GM08714 (cell line): Measurements from ENCODE around the gene ZBTB25.

Source experiments
- H3K4me3 ChIP-seq: fragments of 200-500 bp; sonication (Bioruptor generic); 2 replicates; pipeline ENCODE4 v1.5.1; 2014; ENCODE audit warnings: mild to moderate bottlenecking, low read length, inconsistent platforms
- ZNF274 ChIP-seq: IDR thresholded peaks from 2 replicates; pipeline ENCODE4 v1.6.1; 2012; ENCODE audit warnings: mild to moderate bottlenecking, low read depth, low read length

The ZBTB25 gene

DNA sequence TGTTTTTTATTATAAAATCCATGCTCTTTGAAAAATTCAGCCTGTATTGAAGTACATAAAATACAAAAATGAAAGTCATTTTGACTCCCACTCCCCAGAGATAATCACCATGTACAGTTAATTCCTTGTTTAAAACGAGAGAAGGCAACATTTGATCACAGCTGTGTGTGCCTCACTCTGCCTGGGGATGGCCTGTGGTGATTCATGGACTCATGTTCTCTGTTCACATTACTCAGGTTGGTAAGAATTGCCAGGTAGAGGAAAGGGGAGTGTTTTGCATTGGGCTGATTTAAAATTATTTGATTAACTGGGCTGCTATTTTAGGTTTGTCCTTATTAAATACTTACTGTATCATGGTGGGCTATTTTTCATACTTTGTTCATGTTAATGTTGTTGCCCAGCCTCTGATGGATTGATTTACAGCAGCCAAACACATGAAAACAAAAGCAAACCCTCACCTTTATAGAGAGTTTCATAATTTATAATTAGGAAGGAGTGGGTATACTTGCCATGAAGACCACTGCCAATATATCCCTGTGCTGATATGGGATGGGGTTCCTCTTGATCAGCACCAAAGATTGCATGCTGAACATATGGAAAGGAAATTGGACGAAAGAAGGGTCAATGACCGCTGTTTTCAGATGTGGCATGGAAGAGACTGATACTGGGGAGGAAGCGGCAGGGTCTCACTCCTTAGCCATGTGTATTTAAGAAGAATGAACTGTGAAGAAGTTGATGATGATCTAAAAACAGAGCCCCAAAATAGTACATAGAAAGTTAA lies 3.9 kb upstream of the ZBTB25 start:
- no peak for TF ChIP-seq ZNF274
- H3K4me3 ChIP-seq: peak overlapping the region; percentile 57

DNA sequence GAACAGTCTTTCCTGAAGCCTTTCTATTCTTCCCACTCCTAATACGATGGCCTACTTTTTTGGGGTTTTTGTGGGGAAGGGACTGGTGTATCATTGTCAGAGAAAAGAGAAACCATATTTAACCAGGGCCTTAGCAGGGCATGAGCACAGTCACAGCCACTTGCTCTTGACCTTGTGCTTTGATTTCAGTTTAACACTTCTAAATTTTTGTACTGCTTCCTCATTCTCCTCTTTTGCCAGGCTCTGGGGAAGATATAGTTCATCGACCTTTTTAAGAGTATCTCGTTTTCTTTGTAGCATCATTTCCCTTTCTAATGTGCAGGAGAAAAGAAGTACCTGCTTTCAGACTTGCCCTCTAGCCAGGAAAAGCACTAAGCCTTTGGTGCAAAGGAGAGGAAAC lies 3.1 kb upstream of the ZBTB25 start:
- H3K4me3 ChIP-seq: peak overlapping the region; percentile 93
- no peak for TF ChIP-seq ZNF274

- H3K4me3 ChIP-seq: peak overlapping the region; percentile 93
- TF ChIP-seq ZNF274: no peak
These were observed 1.5 kb upstream of the ZBTB25 start for GRCh38 chr14:64504897-64505794.

- peak within 1 kb of the TSS; percentile 93 for H3K4me3 ChIP-seq
- no peak for TF ChIP-seq ZNF274
These were observed 765 bp upstream of the ZBTB25 start, which contains the start of gene ZBTB1 for GRCh38 chr14:64504310-64504896. ZBTB1 (plus strand) TSS chr14:64504770; CDS start chr14:64521505, 16,735 bp downstream.

DNA sequence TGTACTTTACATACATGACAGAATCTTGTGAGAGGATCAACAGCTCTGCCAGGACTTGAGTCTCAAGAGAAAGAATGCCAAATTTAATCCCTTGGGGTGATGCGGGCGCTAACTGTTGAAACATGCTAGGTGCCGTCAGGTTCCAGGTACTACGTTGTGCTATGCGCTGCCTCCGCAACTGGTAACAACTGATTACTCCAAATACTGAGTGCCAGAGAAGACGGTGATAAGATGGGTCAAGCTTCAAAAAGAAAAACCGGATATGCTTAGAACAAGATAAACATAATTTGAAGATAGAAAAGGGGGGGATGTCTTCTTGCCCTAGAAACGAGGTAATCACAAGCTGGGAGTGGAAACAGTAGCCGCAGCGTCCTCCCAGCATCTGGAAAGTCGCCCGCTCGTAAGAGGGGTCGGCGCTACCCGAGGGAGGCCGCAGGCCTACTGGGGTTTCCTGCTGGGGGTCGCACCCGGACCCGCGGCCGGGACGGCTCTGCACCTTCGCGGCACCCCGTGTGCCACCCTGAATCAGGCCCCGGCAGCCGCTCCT lies 678 bp downstream of the ZBTB25 start:
- H3K4me3 ChIP-seq: peak overlapping the region; percentile 93
- TF ChIP-seq ZNF274: no peak

- no peak for TF ChIP-seq ZNF274
- peak overlapping the region; percentile 93 for H3K4me3 ChIP-seq
These were observed 1.2 kb downstream of the ZBTB25 start for GRCh38 chr14:64502456-64502855.

- H3K4me3 ChIP-seq: peak overlapping the region; percentile 93
These were observed 2.0 kb downstream of the ZBTB25 start for GRCh38 chr14:64501411-64502171.

DNA sequence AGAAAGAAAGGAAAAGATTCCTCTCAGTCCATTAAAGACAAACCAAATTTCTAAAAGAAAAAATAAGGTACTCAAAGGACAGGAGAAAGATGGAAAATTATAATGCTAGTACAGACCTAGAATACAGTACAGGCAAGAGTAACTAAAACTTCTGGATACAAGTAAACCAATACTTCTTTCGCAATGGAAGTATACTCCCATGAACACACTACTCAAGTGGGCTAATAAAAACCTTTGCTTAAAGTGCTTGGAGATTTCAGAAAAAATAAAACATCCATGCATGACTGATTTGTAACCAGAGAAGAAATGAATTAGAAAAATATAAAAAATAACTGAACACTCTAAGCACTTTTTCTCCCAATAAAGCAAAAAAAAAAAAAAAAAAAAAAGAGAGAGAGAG lies 3.5 kb downstream of the ZBTB25 start:
- H3K4me3 ChIP-seq: no peak overlapping the region
- no peak for TF ChIP-seq ZNF274

More at GRCh38 chr14:64501411-64502171, 2.0 kb downstream of the ZBTB25 start:
- TF ChIP-seq ZNF274: no peak

DNA sequence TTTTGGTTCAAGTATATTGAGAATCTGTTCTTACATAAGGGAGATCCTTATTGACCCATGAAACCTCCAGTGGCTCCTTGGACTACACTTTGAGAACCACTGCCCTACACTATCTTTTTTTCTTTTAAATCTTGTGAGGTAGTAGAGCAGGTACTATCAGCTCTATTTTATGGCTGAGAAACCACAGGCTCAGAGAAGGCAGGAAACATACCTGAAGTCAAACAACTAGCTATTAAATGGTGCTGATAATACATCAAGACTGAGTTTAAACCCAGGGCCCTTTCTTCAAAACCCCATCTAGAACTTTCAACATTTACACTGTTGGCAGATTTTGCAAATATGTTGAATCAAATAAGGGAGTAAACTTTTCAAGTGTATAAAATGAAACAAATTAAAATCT lies 6.9 kb downstream of the ZBTB25 start:
- no peak for TF ChIP-seq ZNF274

DNA sequence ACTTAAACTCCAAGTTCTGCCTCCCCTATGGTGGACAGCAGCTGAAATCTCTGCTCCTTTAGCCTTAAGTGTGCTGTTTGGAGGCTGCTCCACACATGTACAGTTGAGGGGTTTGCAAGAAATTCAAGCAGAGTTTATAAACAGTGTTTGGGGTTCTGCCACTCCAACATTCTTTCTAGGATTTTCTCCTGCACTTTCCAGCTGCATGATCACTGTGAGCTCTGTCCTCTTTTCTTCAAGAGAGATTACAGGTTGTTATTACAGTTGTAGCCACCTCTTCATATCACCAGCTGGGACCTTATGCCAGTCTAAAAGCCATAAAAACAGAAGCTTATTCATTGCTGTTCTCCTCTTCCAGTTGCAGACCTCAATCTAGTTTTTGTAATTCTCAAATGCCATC lies 8.4 kb downstream of the ZBTB25 start:
- TF ChIP-seq ZNF274: no peak
- H3K4me3 ChIP-seq: no peak overlapping the region

More for the DNA sequence above, 6.9 kb downstream of the ZBTB25 start:
- no peak overlapping the region for H3K4me3 ChIP-seq

GRCh38 chr14:64493455-64493854 lies 10.2 kb downstream of the ZBTB25 start:
- no peak overlapping the region for H3K4me3 ChIP-seq
- no peak for TF ChIP-seq ZNF274

GRCh38 chr14:64491637-64492036 lies 12.0 kb downstream of the ZBTB25 start:
- no peak overlapping the region for H3K4me3 ChIP-seq
- no peak for TF ChIP-seq ZNF274

DNA sequence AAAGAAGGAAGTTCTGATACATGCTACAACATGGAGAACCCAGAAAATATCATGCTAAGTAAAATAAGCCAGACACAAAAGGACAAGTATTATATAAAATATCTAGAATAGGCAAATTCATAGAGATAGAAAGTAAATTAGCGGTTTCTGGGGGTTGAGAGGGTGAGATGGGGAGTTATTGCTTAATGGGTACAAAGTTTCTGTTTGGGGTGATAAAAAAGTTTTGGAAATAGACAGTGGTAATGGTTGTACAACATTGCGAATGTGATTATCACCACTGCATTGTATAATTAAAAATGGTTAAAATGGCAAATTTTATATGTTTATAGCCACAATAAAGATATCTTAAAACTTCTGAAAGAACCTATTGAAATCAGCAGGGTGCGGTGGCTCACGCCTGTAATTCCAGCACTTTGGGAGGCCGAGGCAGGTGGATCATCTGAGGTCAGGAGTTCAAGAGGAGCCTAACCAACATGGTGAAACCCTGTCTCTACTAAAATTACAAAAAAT lies 15.0 kb downstream of the ZBTB25 start:
- H3K4me3 ChIP-seq: no peak overlapping the region
- no peak for TF ChIP-seq ZNF274

DNA sequence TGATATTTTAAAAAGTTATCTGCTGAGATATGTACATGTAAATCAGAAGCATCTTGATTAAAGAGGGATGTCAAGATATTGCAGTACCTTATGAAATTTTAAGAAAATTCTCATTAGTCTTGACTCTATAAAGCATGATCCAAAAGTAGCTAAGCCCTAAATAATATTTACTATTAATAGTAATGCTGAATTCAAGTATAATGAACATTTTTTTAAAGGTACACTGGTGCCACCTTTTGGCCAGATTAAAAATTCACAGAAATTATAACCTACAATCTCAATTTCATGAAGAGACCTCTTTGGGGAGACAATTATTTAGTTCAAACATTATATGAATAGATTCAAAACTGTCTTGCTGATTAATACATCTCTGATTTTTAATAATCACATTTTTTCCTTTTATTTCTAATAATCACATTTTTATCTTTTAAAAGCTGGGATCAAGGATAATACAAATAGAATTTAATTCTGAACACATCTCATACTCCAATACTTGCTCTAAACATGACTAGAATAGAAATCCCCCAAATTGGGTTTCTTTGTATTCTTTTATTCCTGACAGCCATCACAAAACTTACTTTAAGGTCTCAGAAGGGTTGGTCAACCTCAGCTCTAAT lies 24.9 kb downstream of the ZBTB25 start:
- no peak overlapping the region for H3K4me3 ChIP-seq
- TF ChIP-seq ZNF274: no peak
